HepG2 (cell line): Measurements from ENCODE around the gene GPT2. TPM values are rescaled to one million over a fixed set of nuclear protein-coding genes. Genes with fewer than 3 reads are reported as not detected.

Experiments used
- ARNT2 ChIP-seq: sonication (generic); formaldehyde crosslinking; IDR thresholded peaks from 2 replicates; pipeline ENCODE4 v1.8.0; 2022; ENCODE audit warnings: mild to moderate bottlenecking, low read depth, missing genetic modification reagents, moderate library complexity
- ETV5 ChIP-seq: IDR thresholded peaks from 2 replicates; pipeline ENCODE4 v1.6.1; 2018; ENCODE audit warnings: missing biosample characterization, missing genetic modification reagents, inconsistent platforms, borderline replicate concordance
- MATR3 ChIP-seq: sonication (generic); formaldehyde crosslinking; IDR thresholded peaks from 2 replicates; pipeline ENCODE4 v1.4.0; 2020; ENCODE audit warnings: missing genetic modification reagents
- MED1 ChIP-seq: sonication (generic); formaldehyde crosslinking; IDR thresholded peaks from 2 replicates; pipeline ENCODE4 v1.4.0; 2020; ENCODE audit warnings: missing genetic modification reagents
- SMC3 ChIP-seq: IDR thresholded peaks from 2 replicates; pipeline ENCODE4 v1.6.1; 2011; ENCODE audit warnings: low read length, improper control_type of control experiment
- SMYD3 ChIP-seq: sonication (generic); formaldehyde crosslinking; IDR thresholded peaks from 2 replicates; pipeline ENCODE4 v1.8.1; 2023; ENCODE audit warnings: mild to moderate bottlenecking, missing genetic modification reagents
- SNRNP70 ChIP-seq: fragments of 200-400 bp; formaldehyde crosslinking; IDR thresholded peaks from 2 replicates; pipeline ENCODE4 v1.6.1; 2017; ENCODE audit warnings: mild to moderate bottlenecking, low read depth, low read length, moderate library complexity
- SUZ12 ChIP-seq: fragments of 150-350 bp; IDR thresholded peaks from 2 replicates; pipeline ENCODE4 v1.6.1; 2014; ENCODE audit warnings: low read depth, low read length
- YEATS2 ChIP-seq: sonication (generic); formaldehyde crosslinking; IDR thresholded peaks from 2 replicates; pipeline ENCODE4 v1.4.0; 2020; ENCODE audit warnings: missing genetic modification reagents, borderline replicate concordance
- ZIK1 ChIP-seq: sonication (generic); formaldehyde crosslinking; IDR thresholded peaks from 2 replicates; pipeline ENCODE4 v1.5.0; 2020; ENCODE audit warnings: mild to moderate bottlenecking, low read depth, missing genetic modification reagents, borderline replicate concordance
- ZNF224 ChIP-seq: sonication (generic); formaldehyde crosslinking; IDR thresholded peaks from 2 replicates; pipeline ENCODE4 v1.5.0; 2020; ENCODE audit warnings: mild to moderate bottlenecking, missing genetic modification reagents
- ZNF607 ChIP-seq: sonication (generic); formaldehyde crosslinking; IDR thresholded peaks from 2 replicates; pipeline ENCODE4 v1.5.1; 2020; ENCODE audit warnings: missing genetic modification reagents, mild to moderate bottlenecking, borderline replicate concordance
- ZNF747 ChIP-seq: sonication (generic); formaldehyde crosslinking; IDR thresholded peaks from 2 replicates; pipeline ENCODE4 v1.8.1; 2023; ENCODE audit warnings: missing genetic modification reagents, mild to moderate bottlenecking, borderline replicate concordance
- polyA plus RNA-seq, 8 experiments: library from polyadenylated mRNA; depleted of rRNA in 3 of 8; stranded (reverse) in 7 of 8; unstranded in 1 of 8; fragments of >200 nt; fragmentation: Illumina TruSeq in 4 of 8; extraction: Trizol in 4 of 8; gene quantifications; 2 replicates each; pipeline versions ENCODE4 v1.2.1 to v1.2.3, GENCODE V29; 2011 to 2016; ENCODE audit warnings: low read depth in 4 of 8, missing spikeins in 1 of 8, mixed read lengths in 1 of 8; ENCODE audit not compliant: insufficient read depth in 1 of 8
- total RNA-seq, 5 experiments: library from RNA; depleted of rRNA; stranded (reverse); fragments of >200 nt; fragmentation: Illumina TruSeq; extraction: Trizol; gene quantifications; 2 replicates each; pipeline ENCODE4 v1.2.3, GENCODE V29; 2016; ENCODE audit warnings: low read depth in 1 of 5
- TF ChIP-seq, protein P1 (sequence below): sonication (generic); formaldehyde crosslinking; IDR thresholded peaks from 2 replicates; pipeline ENCODE4 v1.4.0; 2020; ENCODE audit warnings: missing genetic modification reagents
- TF ChIP-seq, protein P2 (sequence below): IDR thresholded peaks from 2 replicates; pipeline ENCODE4 v1.6.1; 2016; ENCODE audit warnings: missing genetic modification reagents, missing compliant biosample characterization
- TF ChIP-seq, protein P3 (sequence below): sonication (generic); formaldehyde crosslinking; IDR thresholded peaks from 2 replicates; pipeline ENCODE4 v1.9.0; 2021; ENCODE audit warnings: missing genetic modification reagents, borderline replicate concordance
- TF ChIP-seq, protein P4 (sequence below): sonication (generic); formaldehyde crosslinking; IDR thresholded peaks from 2 replicates; pipeline ENCODE4 v1.4.0; 2020; ENCODE audit warnings: missing genetic modification reagents
- TF ChIP-seq, protein P5 (sequence below): IDR thresholded peaks from 2 replicates; pipeline ENCODE4 v1.6.1; 2016

GPT2 gene
- total and polyA plus RNA-seq, 2 of the 13 experiments (the other 11 are each of a cell fraction or from before 2014, with no cell fraction given): 138 to 267 TPM

DNA sequence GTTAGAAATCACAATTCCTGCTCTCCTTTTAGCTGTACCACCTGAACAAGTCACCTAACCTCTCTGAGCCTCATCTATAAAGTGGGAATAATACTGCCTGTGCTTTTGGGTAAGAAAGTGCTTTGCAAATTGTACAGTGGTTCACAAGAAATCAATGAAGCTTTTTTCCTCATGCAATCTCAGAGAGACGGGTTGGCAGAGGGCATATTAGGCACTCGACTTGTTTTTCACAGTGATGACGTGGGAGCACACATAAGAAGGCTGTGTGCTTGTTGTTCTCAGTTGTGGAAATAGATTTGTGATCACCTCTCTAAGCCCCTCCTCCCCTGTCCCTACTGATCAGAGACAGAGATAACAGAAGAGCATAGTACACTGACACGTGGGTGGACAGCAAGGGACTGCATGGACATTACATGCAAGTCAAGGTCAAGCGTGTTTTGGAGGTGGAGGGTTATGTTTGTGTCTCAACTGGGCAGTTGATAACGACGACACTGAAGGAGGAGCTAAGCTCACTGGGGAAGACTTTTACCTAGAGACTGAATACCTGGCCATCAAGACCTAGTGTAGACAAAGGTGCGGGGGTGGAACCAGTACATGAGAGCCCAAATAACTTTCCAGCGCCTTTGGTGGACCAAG lies 1.7 kb upstream of the GPT2 start (continued):
- TF ChIP-seq MATR3 (no peak), SUZ12 (no peak), SMYD3 (CRISPR knock-in tag) (0 out of 2 replicates have a peak, but pooled peaks have one; percentile 27), ZNF607 (no peak; the same call in 1 of the 2 replicates), ZNF747 (peak; percentile 92; the same call in 1 of the 2 replicates), SNRNP70 (no peak), ETV5 (peak; percentile 82; the same call in 1 of the 2 replicates), YEATS2 (peak; percentile 81; the same call in 1 of the 2 replicates), SMC3 (no peak; the same call in 1 of the 2 replicates), ARNT2 (CRISPR knock-in tag) (peak; percentile 69; the same call in 1 of the 2 replicates), ZNF224 (CRISPR knock-in tag) (no peak), ZIK1 (CRISPR knock-in tag) (peak; percentile 27; the same call in 1 of the 2 replicates), MED1 (CRISPR knock-in tag) (peak; percentile 100)
- TF ChIP-seq, protein P1, sequence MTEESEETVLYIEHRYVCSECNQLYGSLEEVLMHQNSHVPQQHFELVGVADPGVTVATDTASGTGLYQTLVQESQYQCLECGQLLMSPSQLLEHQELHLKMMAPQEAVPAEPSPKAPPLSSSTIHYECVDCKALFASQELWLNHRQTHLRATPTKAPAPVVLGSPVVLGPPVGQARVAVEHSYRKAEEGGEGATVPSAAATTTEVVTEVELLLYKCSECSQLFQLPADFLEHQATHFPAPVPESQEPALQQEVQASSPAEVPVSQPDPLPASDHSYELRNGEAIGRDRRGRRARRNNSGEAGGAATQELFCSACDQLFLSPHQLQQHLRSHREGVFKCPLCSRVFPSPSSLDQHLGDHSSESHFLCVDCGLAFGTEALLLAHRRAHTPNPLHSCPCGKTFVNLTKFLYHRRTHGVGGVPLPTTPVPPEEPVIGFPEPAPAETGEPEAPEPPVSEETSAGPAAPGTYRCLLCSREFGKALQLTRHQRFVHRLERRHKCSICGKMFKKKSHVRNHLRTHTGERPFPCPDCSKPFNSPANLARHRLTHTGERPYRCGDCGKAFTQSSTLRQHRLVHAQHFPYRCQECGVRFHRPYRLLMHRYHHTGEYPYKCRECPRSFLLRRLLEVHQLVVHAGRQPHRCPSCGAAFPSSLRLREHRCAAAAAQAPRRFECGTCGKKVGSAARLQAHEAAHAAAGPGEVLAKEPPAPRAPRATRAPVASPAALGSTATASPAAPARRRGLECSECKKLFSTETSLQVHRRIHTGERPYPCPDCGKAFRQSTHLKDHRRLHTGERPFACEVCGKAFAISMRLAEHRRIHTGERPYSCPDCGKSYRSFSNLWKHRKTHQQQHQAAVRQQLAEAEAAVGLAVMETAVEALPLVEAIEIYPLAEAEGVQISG (CRISPR knock-in tag): peak; percentile 82
- TF ChIP-seq, protein P2, sequence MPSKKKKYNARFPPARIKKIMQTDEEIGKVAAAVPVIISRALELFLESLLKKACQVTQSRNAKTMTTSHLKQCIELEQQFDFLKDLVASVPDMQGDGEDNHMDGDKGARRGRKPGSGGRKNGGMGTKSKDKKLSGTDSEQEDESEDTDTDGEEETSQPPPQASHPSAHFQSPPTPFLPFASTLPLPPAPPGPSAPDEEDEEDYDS (CRISPR knock-in tag): peak; percentile 90
- TF ChIP-seq, protein P3, sequence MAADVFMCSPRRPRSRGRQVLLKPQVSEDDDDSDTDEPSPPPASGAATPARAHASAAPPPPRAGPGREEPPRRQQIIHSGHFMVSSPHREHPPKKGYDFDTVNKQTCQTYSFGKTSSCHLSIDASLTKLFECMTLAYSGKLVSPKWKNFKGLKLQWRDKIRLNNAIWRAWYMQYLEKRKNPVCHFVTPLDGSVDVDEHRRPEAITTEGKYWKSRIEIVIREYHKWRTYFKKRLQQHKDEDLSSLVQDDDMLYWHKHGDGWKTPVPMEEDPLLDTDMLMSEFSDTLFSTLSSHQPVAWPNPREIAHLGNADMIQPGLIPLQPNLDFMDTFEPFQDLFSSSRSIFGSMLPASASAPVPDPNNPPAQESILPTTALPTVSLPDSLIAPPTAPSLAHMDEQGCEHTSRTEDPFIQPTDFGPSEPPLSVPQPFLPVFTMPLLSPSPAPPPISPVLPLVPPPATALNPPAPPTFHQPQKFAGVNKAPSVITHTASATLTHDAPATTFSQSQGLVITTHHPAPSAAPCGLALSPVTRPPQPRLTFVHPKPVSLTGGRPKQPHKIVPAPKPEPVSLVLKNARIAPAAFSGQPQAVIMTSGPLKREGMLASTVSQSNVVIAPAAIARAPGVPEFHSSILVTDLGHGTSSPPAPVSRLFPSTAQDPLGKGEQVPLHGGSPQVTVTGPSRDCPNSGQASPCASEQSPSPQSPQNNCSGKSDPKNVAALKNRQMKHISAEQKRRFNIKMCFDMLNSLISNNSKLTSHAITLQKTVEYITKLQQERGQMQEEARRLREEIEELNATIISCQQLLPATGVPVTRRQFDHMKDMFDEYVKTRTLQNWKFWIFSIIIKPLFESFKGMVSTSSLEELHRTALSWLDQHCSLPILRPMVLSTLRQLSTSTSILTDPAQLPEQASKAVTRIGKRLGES (CRISPR knock-in tag): peak; percentile 97
- TF ChIP-seq, protein P4, sequence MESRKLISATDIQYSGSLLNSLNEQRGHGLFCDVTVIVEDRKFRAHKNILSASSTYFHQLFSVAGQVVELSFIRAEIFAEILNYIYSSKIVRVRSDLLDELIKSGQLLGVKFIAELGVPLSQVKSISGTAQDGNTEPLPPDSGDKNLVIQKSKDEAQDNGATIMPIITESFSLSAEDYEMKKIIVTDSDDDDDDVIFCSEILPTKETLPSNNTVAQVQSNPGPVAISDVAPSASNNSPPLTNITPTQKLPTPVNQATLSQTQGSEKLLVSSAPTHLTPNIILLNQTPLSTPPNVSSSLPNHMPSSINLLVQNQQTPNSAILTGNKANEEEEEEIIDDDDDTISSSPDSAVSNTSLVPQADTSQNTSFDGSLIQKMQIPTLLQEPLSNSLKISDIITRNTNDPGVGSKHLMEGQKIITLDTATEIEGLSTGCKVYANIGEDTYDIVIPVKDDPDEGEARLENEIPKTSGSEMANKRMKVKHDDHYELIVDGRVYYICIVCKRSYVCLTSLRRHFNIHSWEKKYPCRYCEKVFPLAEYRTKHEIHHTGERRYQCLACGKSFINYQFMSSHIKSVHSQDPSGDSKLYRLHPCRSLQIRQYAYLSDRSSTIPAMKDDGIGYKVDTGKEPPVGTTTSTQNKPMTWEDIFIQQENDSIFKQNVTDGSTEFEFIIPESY (CRISPR knock-in tag): peak; percentile 70
- TF ChIP-seq, protein P5, sequence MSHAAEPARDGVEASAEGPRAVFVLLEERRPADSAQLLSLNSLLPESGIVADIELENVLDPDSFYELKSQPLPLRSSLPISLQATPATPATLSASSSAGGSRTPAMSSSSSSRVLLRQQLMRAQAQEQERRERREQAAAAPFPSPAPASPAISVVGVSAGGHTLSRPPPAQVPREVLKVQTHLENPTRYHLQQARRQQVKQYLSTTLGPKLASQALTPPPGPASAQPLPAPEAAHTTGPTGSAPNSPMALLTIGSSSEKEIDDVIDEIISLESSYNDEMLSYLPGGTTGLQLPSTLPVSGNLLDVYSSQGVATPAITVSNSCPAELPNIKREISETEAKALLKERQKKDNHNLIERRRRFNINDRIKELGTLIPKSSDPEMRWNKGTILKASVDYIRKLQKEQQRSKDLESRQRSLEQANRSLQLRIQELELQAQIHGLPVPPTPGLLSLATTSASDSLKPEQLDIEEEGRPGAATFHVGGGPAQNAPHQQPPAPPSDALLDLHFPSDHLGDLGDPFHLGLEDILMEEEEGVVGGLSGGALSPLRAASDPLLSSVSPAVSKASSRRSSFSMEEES (CRISPR knock-in tag): peak; percentile 46; the same call in 1 of the 2 replicates
